HEK293T (cell line): ENCODE data around the gene ARHGEF1.

ENCODE experiments used
- BHLHE40 ChIP-seq: fragments of 450-650 bp; IDR thresholded peaks from 2 replicates; pipeline ENCODE4 v1.6.1; 2016; ENCODE audit warnings: mild to moderate bottlenecking, moderate library complexity, borderline replicate concordance
- FOXK2 ChIP-seq: fragments of 450-650 bp; IDR thresholded peaks from 2 replicates; pipeline ENCODE4 v1.6.1; 2016; ENCODE audit warnings: mild to moderate bottlenecking
- FOXM1 ChIP-seq: fragments of 450-650 bp; IDR thresholded peaks from 2 replicates; pipeline ENCODE4 v1.6.1; 2017; ENCODE audit warnings: mild to moderate bottlenecking, borderline replicate concordance
- SP1 ChIP-seq: fragments of 450-650 bp; IDR thresholded peaks from 2 replicates; pipeline ENCODE4 v1.6.1; 2017
- SUZ12 ChIP-seq: fragments of 450-650 bp; IDR thresholded peaks from 2 replicates; pipeline ENCODE4 v1.6.1; 2016; ENCODE audit warnings: mild to moderate bottlenecking
- TF ChIP-seq, protein P1 (sequence below): fragments of 450-650 bp; IDR thresholded peaks from 2 replicates; pipeline ENCODE4 v1.6.1; 2016

DNA sequence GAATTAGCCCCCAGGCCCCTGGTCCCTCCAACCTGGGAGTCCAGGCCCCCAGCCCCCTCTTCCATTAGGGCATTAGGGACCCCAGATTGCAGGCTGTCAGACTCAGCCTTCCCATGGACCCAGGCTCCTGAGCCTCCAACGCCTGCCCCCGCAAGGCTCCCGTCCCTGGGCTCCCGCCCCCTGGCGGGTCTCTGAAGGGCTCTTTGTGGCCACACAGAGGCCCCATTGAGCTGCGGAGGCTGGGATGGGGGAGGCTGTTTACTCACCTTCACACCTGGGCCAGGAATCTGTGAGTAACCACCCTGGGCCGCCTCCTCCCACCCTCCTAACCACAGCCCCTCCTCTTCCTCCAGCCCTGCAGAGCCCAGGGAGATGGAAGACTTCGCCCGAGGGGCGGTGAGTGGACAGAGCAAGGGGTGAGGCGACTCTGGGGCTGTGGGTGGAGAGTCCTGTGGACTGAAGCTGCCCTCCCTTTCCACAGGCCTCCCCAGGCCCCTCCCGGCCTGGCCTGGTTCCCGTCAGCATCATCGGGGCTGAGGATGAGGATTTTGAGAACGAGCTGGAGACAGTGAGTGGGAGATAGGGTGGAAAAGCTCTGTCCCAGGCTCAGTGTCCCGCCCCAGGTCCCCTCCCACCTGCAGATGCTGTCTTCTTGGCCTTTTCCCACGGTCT, 4.9 kb downstream of the ARHGEF1 start:
- TF ChIP-seq FOXK2 (no peak), BHLHE40 (no peak), SP1 (no peak), FOXM1 (no peak), SUZ12 (no peak)
- TF ChIP-seq, protein P1, sequence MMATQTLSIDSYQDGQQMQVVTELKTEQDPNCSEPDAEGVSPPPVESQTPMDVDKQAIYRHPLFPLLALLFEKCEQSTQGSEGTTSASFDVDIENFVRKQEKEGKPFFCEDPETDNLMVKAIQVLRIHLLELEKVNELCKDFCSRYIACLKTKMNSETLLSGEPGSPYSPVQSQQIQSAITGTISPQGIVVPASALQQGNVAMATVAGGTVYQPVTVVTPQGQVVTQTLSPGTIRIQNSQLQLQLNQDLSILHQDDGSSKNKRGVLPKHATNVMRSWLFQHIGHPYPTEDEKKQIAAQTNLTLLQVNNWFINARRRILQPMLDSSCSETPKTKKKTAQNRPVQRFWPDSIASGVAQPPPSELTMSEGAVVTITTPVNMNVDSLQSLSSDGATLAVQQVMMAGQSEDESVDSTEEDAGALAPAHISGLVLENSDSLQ, result no peak
